K562 (cell line): ENCODE results near the gene LAMTOR4. TPM values are rescaled to one million over a fixed set of nuclear protein-coding genes. Genes with fewer than 3 reads are reported as not detected.

Experiments
- ATAC-seq: fragments of 200-7000 bp; cut with Tn5 transposase; 3 replicates; pipeline ENCODE4 v1.9.1; 2020; ENCODE audit warnings: moderate library complexity
- BruUV-seq: library from RNA; stranded (reverse); fragments of 400-500 nt; replicated peaks from 2 replicates; lab custom pipeline; 2021; lab: Mats Ljungman, UMichigan
- CTCF ChIA-PET: fragments of 300-600 bp; formaldehyde crosslinking; extraction: SDS; loops from one replicate; lab custom pipeline; 2021; ENCODE audit warnings: low intra/inter-chr PET ratio; lab: Yijun Ruan, JAX
- POLR2A ChIA-PET: fragments of 300-600, 350-650 bp; sonication (Branson Sonifier 250); formaldehyde crosslinking; extraction: SDS; loops from one replicate; lab custom pipeline; 2021; ENCODE audit warnings: antibody characterized with exemption, inconsistent platforms; lab: Yijun Ruan, JAX
- DNase-seq, 4 experiments: peaks; one replicate each; pipeline versions ENCODE4 v3.0.0 to v3.0.0-alpha.2; 2011 to 2018; ENCODE audit warnings: low spot score in 3 of 4, mixed read lengths in 3 of 4; ENCODE audit errors: extremely low read depth in 1 of 4
- FAIRE-seq: peaks from 2 replicates; lab custom pipeline; 2011; peaks lifted over from hg19 to GRCh38; lab: Jason Lieb, UNC
- H2AFZ ChIP-seq: 2 replicates; pipeline ENCODE4 v1.6.0; 2011; ENCODE audit warnings: low read depth, low read length, control low read depth, inconsistent platforms
- H3K27ac ChIP-seq: fragments of 200-600 bp; 3 replicates; pipeline ENCODE4 v1.8.0; 2011; ENCODE audit warnings: low read depth, mild to moderate bottlenecking, control low read depth, inconsistent platforms, low read length, moderate library complexity, mixed read lengths; ENCODE audit errors: extremely low read depth
- H3K27me3 ChIP-seq, 2 experiments: fragments of 300-600 bp in 1 of 2; 2 replicates in 1 of 2; 3 replicates in 1 of 2; pipeline versions ENCODE4 v1.6.0 to v1.8.0; 2011; ENCODE audit warnings: inconsistent platforms in 2 of 2, low read length in 2 of 2, mild to moderate bottlenecking in 1 of 2, mixed read lengths in 1 of 2, moderate library complexity in 1 of 2; ENCODE audit not compliant: control insufficient read depth in 2 of 2, insufficient read depth in 2 of 2
- H3K36me3 ChIP-seq: fragments of 300-600 bp; 3 replicates; pipeline ENCODE4 v1.8.0; 2011; ENCODE audit warnings: mild to moderate bottlenecking, low read length, inconsistent platforms; ENCODE audit not compliant: control insufficient read depth, insufficient read depth
- H3K4me1 ChIP-seq, 2 experiments: fragments of 200-600 bp in 1 of 2; replicated peaks in 1 of 2; 2 replicates in 1 of 2; 3 replicates in 1 of 2; pipeline versions ENCODE4 v1.5.1 to v1.8.0; 2011; ENCODE audit warnings: inconsistent platforms in 2 of 2, low read length in 2 of 2, mild to moderate bottlenecking in 1 of 2, mixed read lengths in 1 of 2, moderate library complexity in 1 of 2; ENCODE audit not compliant: control insufficient read depth in 2 of 2, insufficient read depth in 2 of 2
- H3K4me2 ChIP-seq: 2 replicates; pipeline ENCODE4 v1.6.1; 2011; ENCODE audit warnings: low read length, control low read depth, inconsistent platforms, mixed read lengths; ENCODE audit not compliant: insufficient read depth
- H3K4me3 ChIP-seq: fragments of 200-600 bp; sonication (generic), shearing (Covaris generic); 2 replicates; pipeline ENCODE4 v1.5.1; 2016; ENCODE audit warnings: control low read depth, inconsistent platforms
- H3K79me2 ChIP-seq: fragments of 200-600 bp; 3 replicates; pipeline ENCODE4 v1.8.0; 2011; ENCODE audit warnings: low read length, inconsistent platforms; ENCODE audit not compliant: control insufficient read depth, insufficient read depth
- H3K9ac ChIP-seq, 2 experiments: 2 replicates each; pipeline versions ENCODE4 v1.6.0 to v1.6.1; 2011; ENCODE audit warnings: low read depth in 2 of 2, low read length in 2 of 2, control low read depth in 1 of 2, inconsistent platforms in 1 of 2, mild to moderate bottlenecking in 1 of 2, mixed read lengths in 1 of 2; ENCODE audit not compliant: insufficient read depth in 1 of 2
- H3K9me1 ChIP-seq: one replicate; pipeline ENCODE4 v1.6.0; 2011; ENCODE audit warnings: inconsistent platforms, mild to moderate bottlenecking, low read length, moderate library complexity; ENCODE audit not compliant: control insufficient read depth, insufficient read depth
- H3K9me3 ChIP-seq: replicated peaks from 2 replicates; pipeline ENCODE4 v1.5.1; 2011; ENCODE audit warnings: low read depth, low read length, inconsistent platforms; ENCODE audit not compliant: control insufficient read depth, insufficient read depth
- H4K20me1 ChIP-seq: replicated peaks from 2 replicates; pipeline ENCODE4 v1.6.1; 2011; ENCODE audit warnings: low read length, inconsistent platforms, mixed read lengths; ENCODE audit not compliant: control insufficient read depth, insufficient read depth
- BHLHE40 ChIP-seq: IDR thresholded peaks from 2 replicates; pipeline ENCODE4 v1.6.1; 2011; ENCODE audit warnings: low read length, improper control_type of control experiment
- CTCF ChIP-seq, 3 experiments: IDR thresholded peaks in 2 of 3; conservative IDR thresholded peaks in 1 of 3; 2 replicates each; pipeline ENCODE4 v1.5.1; 2011 to 2012; ENCODE audit warnings: low read length in 3 of 3, mild to moderate bottlenecking in 3 of 3, control low read depth in 2 of 3, improper control_type of control experiment in 1 of 3, inconsistent platforms in 1 of 3, low read depth in 1 of 3, mixed read lengths in 1 of 3, moderate library complexity in 1 of 3; ENCODE audit not compliant: insufficient read depth in 2 of 3
- ESRRA ChIP-seq: fragments of 450-650 bp; IDR thresholded peaks from 2 replicates; pipeline ENCODE4 v1.6.1; 2014; ENCODE audit warnings: low read depth, mild to moderate bottlenecking, moderate library complexity, borderline replicate concordance
- HOXB6 ChIP-seq: fragments of 250-450 bp; sonication (Bioruptor Pico); IDR thresholded peaks from 2 replicates; pipeline ENCODE4 v1.5.1; 2022; ENCODE audit warnings: mild to moderate bottlenecking, borderline replicate concordance
- IFI16 ChIP-seq: fragments of 250-450 bp; sonication (Bioruptor Pico); IDR thresholded peaks from 2 replicates; pipeline ENCODE4 v2.1.2; 2022; ENCODE audit warnings: mild to moderate bottlenecking, inconsistent platforms
- NR0B1 ChIP-seq: fragments of 450-650 bp; IDR thresholded peaks from one replicate; pipeline ENCODE4 v1.6.1; 2018; ENCODE audit warnings: mild to moderate bottlenecking, moderate library complexity; ENCODE audit not compliant: partially characterized antibody
- NR2C1 ChIP-seq, 2 experiments: fragments of 450-650 bp; IDR thresholded peaks; 2 replicates each; pipeline ENCODE4 v1.6.1; 2017; ENCODE audit warnings: mild to moderate bottlenecking in 2 of 2, antibody characterized with exemption in 1 of 2, inconsistent platforms in 1 of 2, missing compliant biosample characterization in 1 of 2, missing genetic modification characterization in 1 of 2
- POLR2G ChIP-seq: fragments of 200-400 bp; formaldehyde crosslinking; IDR thresholded peaks from 2 replicates; pipeline ENCODE4 v1.6.1; 2017; ENCODE audit warnings: low read depth, mild to moderate bottlenecking, antibody characterized with exemption, low read length, moderate library complexity
- SIRT6 ChIP-seq: IDR thresholded peaks from one replicate; pipeline ENCODE4 v1.6.1; 2012; ENCODE audit warnings: low read depth, mild to moderate bottlenecking, control low read depth, inconsistent platforms, low read length, moderate library complexity
- TAL1 ChIP-seq: fragments of 450-650 bp; IDR thresholded peaks from 2 replicates; pipeline ENCODE4 v1.6.1; 2016; ENCODE audit warnings: mild to moderate bottlenecking
- U2AF2 ChIP-seq: fragments of 200-400 bp; formaldehyde crosslinking; optimal IDR thresholded peaks from 2 replicates; pipeline ENCODE3; 2017; ENCODE audit warnings: low read depth, mild to moderate bottlenecking, low read length
- ZNF717 ChIP-seq: fragments of 250-450 bp; sonication (Bioruptor Pico); IDR thresholded peaks from 2 replicates; pipeline ENCODE4 v1.5.0; 2021
- WGBS: fragments of 100-300 bp; shearing (Covaris generic); methylation state at CpG from one replicate; pipeline ENCODE4 v1.1.6; 2016; ENCODE audit warnings: low coverage, mixed read lengths; ENCODE audit not compliant: insufficient coverage; ENCODE audit errors: missing lambda C conversion rate; 5-methylcytosine and 5-hydroxymethylcytosine counted together
- in situ Hi-C: fragments of 300-500 bp; cut with MboI; formaldehyde crosslinking; loops from 4 replicates; pipeline ENCODE4 v1.15.0; 2018; ENCODE audit warnings: inconsistent platforms, mixed read lengths
- intact Hi-C: fragments of 100-400 bp; cut with micrococcal nuclease; formaldehyde crosslinking; loops from 2 replicates; pipeline ENCODE4 v1.14.2; 2022
- polyA plus RNA-seq, 8 experiments: library from polyadenylated mRNA; depleted of rRNA in 4 of 8; stranded (reverse) in 5 of 8; unstranded in 3 of 8; fragments of >200 nt; fragmentation: Nextera tagmentation in 2 of 8; fragmentation: Illumina TruSeq in 1 of 8; extraction: Ambion mirVana in 2 of 8; extraction: Trizol in 1 of 8; gene quantifications; 2 replicates each; pipeline versions ENCODE4 v1.2.1 to v1.2.3, GENCODE V29; 2011 to 2014; ENCODE audit warnings: inconsistent platforms in 1 of 8, missing spikeins in 1 of 8
- total RNA-seq, 7 experiments: library from RNA; depleted of rRNA in 6 of 7; stranded (reverse); fragments of >200 nt in 6 of 7; fragmentation: Illumina TruSeq in 2 of 7; extraction: Trizol in 2 of 7; gene quantifications; 2 replicates each; pipeline versions ENCODE4 v1.2.1 to v1.2.3, GENCODE V29; 2011 to 2021; ENCODE audit warnings: low replicate concordance in 1 of 7

Gene LAMTOR4
- total and polyA plus RNA-seq, 9 of the 15 experiments (the other 6 are each of a cell fraction or from before 2014, with no cell fraction given) = 79.6 to 314 (median 195) TPM

- TF ChIP-seq TAL1 (peak; percentile 46; the same call in 1 of the 2 replicates), ESRRA (no peak), BHLHE40 (no peak), SIRT6 (no peak)
Measured at GRCh38 chr7:100111156-100111555, 37.6 kb upstream of the LAMTOR4 start (continued).

- ATAC-seq (peak; percentile 15), FAIRE-seq (no peak), DNase-seq (no peak)
- Histone ChIP-seq H2AFZ (no peak overlapping the region), H3K9me1 (peaks cover 3% of the 10 kb centered on the region), H3K4me3 (no peak overlapping the region), H3K27me3 (no peaks in the 10 kb centered on the region), H3K27ac (no peak overlapping the region), H3K4me2 (no peak overlapping the region), H3K36me3 (peaks cover 70% of the 10 kb centered on the region; the same call in 2 of the 3 replicates), H3K4me1 (peaks cover 2 to 28% of the 10 kb centered on the region in 2 experiments; a peak in 4 of 5 replicates), H4K20me1 (no peaks in the 10 kb centered on the region), H3K9me3 (no peaks in the 10 kb centered on the region), H3K9ac (peak overlapping the region in 1 of 2 experiments; percentile 49; a peak in 1 of 4 replicates), H3K79me2 (no peaks in the 10 kb centered on the region)
- POLR2A ChIA-PET = interaction anchor here (1.5 to 5.9 kb wide), 2 partner anchors 10 to 13 kb away, joined by 6 to 47 read pairs; partner anchors contain the start of genes AP4M1 and MCM7
- 75% methylated on average over 9 of the region's 13 CpGs for WGBS
- intact Hi-C loops (no loop called here), in situ Hi-C loops (loop anchor here (10.0 kb wide), 1 partner anchor 1723 kb away; no protein-coding TSS in a partner anchor)
- BruUV-seq = no TSS peak
- TF ChIP-seq ZNF717 (CRISPR knock-in tag) (no peak), HOXB6 (CRISPR knock-in tag) (no peak), CTCF (IDR thresholded peaks at IDR 0.05 in 2 of 3, conservative IDR thresholded peaks at IDR 0.05 in 1 of 3; ENCODE audit: insufficient read depth in 2 of 3, low read depth in 1 of 3, low read length in 3 of 3) (peak in 2 of 3 experiments; percentile 2 to 17; a peak in 1 of 6 replicates), POLR2G (peak; percentile 42), IFI16 (CRISPR knock-in tag) (no peak), U2AF2 (no peak), NR2C1 (IDR thresholded peaks at IDR 0.05) (no peak), NR2C1 (tag; IDR thresholded peaks at IDR 0.05) (no peak), NR0B1 (no peak)
- CTCF ChIA-PET = no interaction called here
Measured at GRCh38 chr7:100111914-100112313, 36.8 kb upstream of the LAMTOR4 start.
